Measurements from ENCODE around the gene CEACAM16. TPM values are rescaled to one million over a fixed set of nuclear protein-coding genes. Genes with fewer than 3 reads are reported as not detected.

Gene CEACAM16
- total RNA-seq, 1 experiment from 2014 or later = not detected

DNA sequence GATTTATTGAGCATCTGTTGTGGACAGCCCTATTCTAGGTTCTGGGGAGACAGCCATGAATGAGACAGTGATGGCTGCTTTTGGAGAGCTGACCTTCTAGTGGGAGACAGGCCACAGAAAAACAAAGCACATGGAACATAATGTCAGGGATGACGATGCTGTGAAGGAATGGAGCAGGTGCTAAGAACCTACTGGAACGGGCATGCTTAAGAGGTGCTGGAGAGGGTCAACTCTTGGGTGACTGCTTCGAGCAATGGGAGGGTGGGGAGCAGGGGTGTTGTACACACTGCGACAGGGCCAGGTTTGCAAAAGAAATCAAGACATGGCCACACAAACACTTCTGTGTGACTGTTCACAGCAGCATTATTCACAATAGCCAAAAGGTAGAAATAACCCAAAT, 12.1 kb upstream of the CEACAM16 start:
- no peaks in the 10 kb centered on the region for H3K9me2 ChIP-seq (ENCODE audit: insufficient read depth)
- peaks cover 46 to 77% of the 10 kb centered on the region in 2 experiments for H3K4me1 ChIP-seq (ENCODE audit: control insufficient read depth in 1 of 2, insufficient read depth in 2 of 2, low read length in 2 of 2)
- no TSS peak for BruUV-seq (replicated peaks)
- CTCF ChIA-PET = no interaction called here
- no peak overlapping the region for H3K9ac ChIP-seq (ENCODE audit: low read length)
- no peak for ATAC-seq
- no peaks in the 10 kb centered on the region for H3K79me2 ChIP-seq (ENCODE audit: insufficient read depth, low read length)
- H3K4me2 ChIP-seq (ENCODE audit: low read length) = no peak overlapping the region
- no peak overlapping the region for H2AFZ ChIP-seq (ENCODE audit: low read depth, low read length, poor library complexity, severe bottlenecking)
- no peak for TF ChIP-seq TCF7L2 (IDR thresholded peaks at IDR 0.05; ENCODE audit: borderline replicate concordance, extremely low read depth, insufficient read depth, insufficient read length)
- no peak for TF ChIP-seq CEBPB (IDR thresholded peaks at IDR 0.05; ENCODE audit: low read depth)
- no peak for TF ChIP-seq MAX (IDR thresholded peaks at IDR 0.05)
- TF ChIP-seq, protein P1, sequence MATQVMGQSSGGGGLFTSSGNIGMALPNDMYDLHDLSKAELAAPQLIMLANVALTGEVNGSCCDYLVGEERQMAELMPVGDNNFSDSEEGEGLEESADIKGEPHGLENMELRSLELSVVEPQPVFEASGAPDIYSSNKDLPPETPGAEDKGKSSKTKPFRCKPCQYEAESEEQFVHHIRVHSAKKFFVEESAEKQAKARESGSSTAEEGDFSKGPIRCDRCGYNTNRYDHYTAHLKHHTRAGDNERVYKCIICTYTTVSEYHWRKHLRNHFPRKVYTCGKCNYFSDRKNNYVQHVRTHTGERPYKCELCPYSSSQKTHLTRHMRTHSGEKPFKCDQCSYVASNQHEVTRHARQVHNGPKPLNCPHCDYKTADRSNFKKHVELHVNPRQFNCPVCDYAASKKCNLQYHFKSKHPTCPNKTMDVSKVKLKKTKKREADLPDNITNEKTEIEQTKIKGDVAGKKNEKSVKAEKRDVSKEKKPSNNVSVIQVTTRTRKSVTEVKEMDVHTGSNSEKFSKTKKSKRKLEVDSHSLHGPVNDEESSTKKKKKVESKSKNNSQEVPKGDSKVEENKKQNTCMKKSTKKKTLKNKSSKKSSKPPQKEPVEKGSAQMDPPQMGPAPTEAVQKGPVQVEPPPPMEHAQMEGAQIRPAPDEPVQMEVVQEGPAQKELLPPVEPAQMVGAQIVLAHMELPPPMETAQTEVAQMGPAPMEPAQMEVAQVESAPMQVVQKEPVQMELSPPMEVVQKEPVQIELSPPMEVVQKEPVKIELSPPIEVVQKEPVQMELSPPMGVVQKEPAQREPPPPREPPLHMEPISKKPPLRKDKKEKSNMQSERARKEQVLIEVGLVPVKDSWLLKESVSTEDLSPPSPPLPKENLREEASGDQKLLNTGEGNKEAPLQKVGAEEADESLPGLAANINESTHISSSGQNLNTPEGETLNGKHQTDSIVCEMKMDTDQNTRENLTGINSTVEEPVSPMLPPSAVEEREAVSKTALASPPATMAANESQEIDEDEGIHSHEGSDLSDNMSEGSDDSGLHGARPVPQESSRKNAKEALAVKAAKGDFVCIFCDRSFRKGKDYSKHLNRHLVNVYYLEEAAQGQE (IDR thresholded peaks at IDR 0.05; ENCODE audit: low read depth) = no peak
- no peak for TF ChIP-seq JUND (IDR thresholded peaks at IDR 0.05)
- no peak for TF ChIP-seq POLR2AphosphoS5 (IDR thresholded peaks at IDR 0.05; ENCODE audit: low read depth, low read length)
- no peak for TF ChIP-seq ELF1 (IDR thresholded peaks at IDR 0.05; ENCODE audit: borderline replicate concordance, low read depth)
- no peak for TF ChIP-seq CBX3 (IDR thresholded peaks at IDR 0.05; ENCODE audit: low read depth)
- TF ChIP-seq SRF (IDR thresholded peaks at IDR 0.05; ENCODE audit: low read depth) = no peak
- TF ChIP-seq EZH2 (IDR thresholded peaks at IDR 0.05) = no peak
- no peak for TF ChIP-seq FOSL1 (IDR thresholded peaks at IDR 0.05; ENCODE audit: low read depth)
- TF ChIP-seq ZBTB33 (IDR thresholded peaks at IDR 0.05; ENCODE audit: extremely low read depth, insufficient replicate concordance, low read length) = no peak
- no peak for TF ChIP-seq ZFX (IDR thresholded peaks at IDR 0.05)
- H3K27me3 ChIP-seq (ENCODE audit: insufficient read depth, low read length) = no peaks in the 10 kb centered on the region
- no peaks in the 10 kb centered on the region for H3K36me3 ChIP-seq (ENCODE audit: control insufficient read depth in 1 of 2, insufficient read depth in 2 of 2, low read length in 2 of 2)
- RAD21 ChIA-PET (ENCODE audit: low non-redundant PET in 1 of 2, low total read pairs in 2 of 2, uncharacterized antibody in 2 of 2, unreplicated experiment in 2 of 2) = no interaction called here
- DNase-seq (ENCODE audit: low read depth, low spot score) = no peak
- H3K4me3 ChIP-seq (replicated peaks in 1 of 2; ENCODE audit: low read depth in 1 of 2, low read length in 2 of 2) = no peak overlapping the region
- no peaks in the 10 kb centered on the region for H4K20me1 ChIP-seq (ENCODE audit: insufficient read depth)
- intact Hi-C loops (cut with micrococcal nuclease) = loop anchor here (10.0 kb wide), 1 partner anchor 158 kb away; the partner anchor contains the start of gene NECTIN2
- POLR2A ChIA-PET = no interaction called here
- no peaks in the 10 kb centered on the region for H3K9me3 ChIP-seq (ENCODE audit: control insufficient read depth in 1 of 2, insufficient read depth in 1 of 2, low read depth in 1 of 2, low read length in 2 of 2)
- H3K27ac ChIP-seq (ENCODE audit: low read depth, low read length) = no peak overlapping the region

All from HCT116 (cell line).